Stimulated activated CD4-positive, alpha-beta T cell treated with anti-CD3 and anti-CD28 coated beads, Interleukin-15, amount 100 ng/mL, for 1 hour (primary cell): ENCODE results near the gene MFSD12.
"Not testable (repeated sequence)": the region's sequence is repeated elsewhere in the genome, so short reads cannot be mapped to it uniquely, and the experiment has no call there.

Source experiments
- DNase-seq, 2 donors: peaks; one replicate each; pipeline ENCODE4 v3.0.0-alpha.2; 2020; ENCODE audit warnings: low read depth in 1 of 2, low spot score in 1 of 2

MFSD12 gene

GRCh38 chr19:3537438-3538240, 19.7 kb downstream of the MFSD12 start:
- no peak for DNase-seq

GRCh38 chr19:3537101-3537437, 20.3 kb downstream of the MFSD12 start:
- no peak for DNase-seq

- no peak for DNase-seq
Measured at GRCh38 chr19:3536429-3537100, 20.8 kb downstream of the MFSD12 start.

- DNase-seq, result no peak
Measured at GRCh38 chr19:3535981-3536380, 21.4 kb downstream of the MFSD12 start.

GRCh38 chr19:3535563-3535965, 21.8 kb downstream of the MFSD12 start:
- DNase-seq, result no peak

- no peak for DNase-seq
Measured at GRCh38 chr19:3535235-3535535, 22.2 kb downstream of the MFSD12 start.

- DNase-seq, result no peak
Measured at GRCh38 chr19:3534375-3535234, 22.8 kb downstream of the MFSD12 start.

GRCh38 chr19:3533563-3534216, 23.7 kb downstream of the MFSD12 start:
- DNase-seq, result no peak

GRCh38 chr19:3533033-3533432, 24.4 kb downstream of the MFSD12 start:
- no peak for DNase-seq

- DNase-seq, result no peak
Measured at GRCh38 chr19:3532154-3532786, 25.1 kb downstream of the MFSD12 start.

- no peak for DNase-seq
Measured at GRCh38 chr19:3531716-3532115, 25.7 kb downstream of the MFSD12 start.

GRCh38 chr19:3530389-3530788, 27.0 kb downstream of the MFSD12 start:
- no peak for DNase-seq

- DNase-seq, result not testable (repeated sequence)
Measured at GRCh38 chr19:3529299-3529698, 28.1 kb downstream of the MFSD12 start.

- no peak for DNase-seq
Measured at GRCh38 chr19:3528539-3529211, 28.7 kb downstream of the MFSD12 start.

- DNase-seq, result no peak
Measured at GRCh38 chr19:3528080-3528479, 29.3 kb downstream of the MFSD12 start.

GRCh38 chr19:3527238-3527910, 30.0 kb downstream of the MFSD12 start:
- no peak for DNase-seq

- DNase-seq, result no peak
Measured at GRCh38 chr19:3526507-3527237, 30.7 kb downstream of the MFSD12 start.

GRCh38 chr19:3524904-3525451, 32.4 kb downstream of the MFSD12 start:
- DNase-seq, result no peak
